ENCODE measurements around the gene SLC38A2. TPM values are rescaled to one million over a fixed set of nuclear protein-coding genes. Genes with fewer than 3 reads are reported as not detected.

Gene SLC38A2
- total and polyA plus RNA-seq, 2 of the 4 experiments (the other 2 are of a cell fraction): 313 to 881 TPM

DNA sequence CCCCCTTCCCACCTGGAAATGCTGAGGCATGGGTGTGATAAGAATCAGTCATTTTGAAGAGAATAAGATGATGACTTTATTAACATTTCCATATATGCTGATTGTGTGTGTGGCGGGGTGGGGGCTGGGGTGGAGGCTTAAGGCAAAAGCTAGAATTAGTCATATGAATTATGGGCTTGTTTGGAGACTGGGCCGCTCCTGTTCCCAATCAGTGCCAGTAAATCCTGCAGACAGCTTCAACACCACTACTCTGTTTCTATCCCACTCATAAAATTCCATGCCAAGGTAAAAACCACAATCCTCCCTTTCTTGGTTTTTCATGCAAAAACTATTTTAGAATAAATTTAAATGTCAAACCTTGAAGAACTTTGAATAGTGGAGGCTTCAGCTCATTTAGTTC is 29.9 kb upstream of the SLC38A2 start:
- WGBS, 2 experiments (ENCODE audit: extremely low coverage in 2 of 2, insufficient read length in 1 of 2): no CpG with 5 or more reads among the region's 2 CpGs
- Histone ChIP-seq H3K23ac (ENCODE audit: low read depth, low read length) (peak overlapping the region; percentile 90; the same call in 1 of the 2 replicates), H3K9me3 (ENCODE audit: control insufficient read depth, insufficient read depth, low read length) (no peaks in the 10 kb centered on the region), H2AK5ac (ENCODE audit: low read depth, low read length) (peak overlapping the region; percentile 95), H4K5ac (ENCODE audit: low read depth, low read length) (peak overlapping the region; percentile 98), H3K4me2 (ENCODE audit: low read depth, low read length) (peak overlapping the region; percentile 68), H3K79me1 (ENCODE audit: low read depth in 1 of 2, low read length in 2 of 2) (peaks cover 16 to 29% of the 10 kb centered on the region in 2 experiments; a peak in 3 of 4 replicates), H3K56ac (ENCODE audit: extremely low read depth, insufficient read depth, low read length) (peak overlapping the region; percentile 87), H2BK20ac (ENCODE audit: low read depth, low read length) (peak overlapping the region; percentile 98), H3K4me1 (ENCODE audit: control insufficient read depth, insufficient read depth, low read length) (peaks cover 22% of the 10 kb centered on the region), H3K36me3 (ENCODE audit: control insufficient read depth, insufficient read depth, low read length) (no peaks in the 10 kb centered on the region), H3K18ac (ENCODE audit: low read depth, low read length) (peak overlapping the region; percentile 95), H4K8ac (ENCODE audit: low read depth in 2 of 2, low read length in 2 of 2) (peak overlapping the region; percentile 46 to 85), H3K27me3 (ENCODE audit: control insufficient read depth, insufficient read depth, low read length) (no peaks in the 10 kb centered on the region), H3K9me1 (ENCODE audit: insufficient read depth, low read length) (peaks cover 19% of the 10 kb centered on the region), H3K14ac (replicated peaks; ENCODE audit: low read depth, low read length) (peak overlapping the region; percentile 95; the same call in 1 of the 2 replicates), H2BK120ac (ENCODE audit: low read depth, low read length) (peak overlapping the region; percentile 97), H4K91ac (ENCODE audit: insufficient read depth, low read depth, low read length) (peak overlapping the region; percentile 82), H2AK9ac (replicated peaks; ENCODE audit: low read depth, low read length, poor library complexity) (peak overlapping the region; percentile 60), H2AFZ (replicated peaks; ENCODE audit: low read length, poor library complexity) (no peak overlapping the region), H3K4me3 (ENCODE audit: insufficient read depth, low read depth, low read length) (no peak overlapping the region), H3K4ac (ENCODE audit: low read depth, low read length) (peak overlapping the region; percentile 98), H3K27ac (ENCODE audit: insufficient read depth, low read length) (peak overlapping the region; percentile 98), H3K9ac (ENCODE audit: low read depth, low read length) (peak overlapping the region; percentile 57; the same call in 1 of the 2 replicates), H2BK5ac (ENCODE audit: low read depth, low read length, poor library complexity, severe bottlenecking) (peak overlapping the region; percentile 98), H4K20me1 (ENCODE audit: insufficient read depth, low read length) (no peaks in the 10 kb centered on the region), H2BK15ac (ENCODE audit: low read depth, low read length) (peak overlapping the region; percentile 88; the same call in 2 of the 3 replicates)
- BruUV-seq (replicated peaks): no TSS peak
- TF ChIP-seq POLR2A (IDR thresholded peaks at IDR 0.05; ENCODE audit: low read depth, low read length) (no peak), RAD21 (IDR thresholded peaks at IDR 0.05; ENCODE audit: low read length) (0 out of 2 replicates have a peak, but pooled peaks have one; percentile 5), MAFK (IDR thresholded peaks at IDR 0.05; ENCODE audit: low read depth, low read length) (no peak), SMC3 (IDR thresholded peaks at IDR 0.05; ENCODE audit: low read depth, low read length) (no peak)
- in situ Hi-C loops (cut with MboI; ENCODE audit: low sequenced_read_pairs) (no loop called here), intact Hi-C loops (cut with micrococcal nuclease) (loop anchor here (5.0 kb wide), 1 partner anchor 70 kb away; no protein-coding TSS in a partner anchor), dilution Hi-C loops (cut with HindIII; ENCODE audit: low sequenced_read_pairs, unreplicated experiment) (no loop called here)
- POLR2A ChIA-PET (ENCODE audit: unreplicated experiment): interaction anchor here (0.6 to 1.0 kb wide), 2 partner anchors 30 to 40 kb away, joined by 3 to 4 read pairs; no protein-coding TSS in a partner anchor
- ATAC-seq (ENCODE audit: low read depth): peak; percentile 60
- CTCF ChIA-PET: interaction anchor here (0.6 to 1.7 kb wide), 2 partner anchors 11 to 896 kb away, joined by 3 to 4 read pairs; no protein-coding TSS in a partner anchor
- DNase-seq: peak; percentile 81

All from IMR-90 (cell line).